NOMO-1 (cell line): ENCODE results near the gene KNOP1.

Source experiments
- DNase-seq, 2 experiments: peaks; one replicate each; lab custom pipeline; 2025; ENCODE audit not compliant: unreplicated experiment in 2 of 2; lab: John Stamatoyannopoulos, UW

KNOP1 gene

GRCh38 chr16:19708296-19709205 is 9.5 kb downstream of the KNOP1 start:
- DNase-seq, result no peak

GRCh38 chr16:19707569-19708295 is 10.3 kb downstream of the KNOP1 start:
- DNase-seq, result no peak

GRCh38 chr16:19706846-19707245 is 11.2 kb downstream of the KNOP1 start:
- DNase-seq, result no peak

- no peak for DNase-seq
Observed at GRCh38 chr16:19705843-19706242, 12.2 kb downstream of the KNOP1 start.

GRCh38 chr16:19705146-19705501 is 12.9 kb downstream of the KNOP1 start:
- DNase-seq, result no peak

- DNase-seq, result no peak
Observed at GRCh38 chr16:19704321-19705145, 13.5 kb downstream of the KNOP1 start.

- DNase-seq, result no peak
Observed at GRCh38 chr16:19703172-19703889, 14.7 kb downstream of the KNOP1 start.

- no peak for DNase-seq
Observed at GRCh38 chr16:19701091-19701490, 16.9 kb downstream of the KNOP1 start.

GRCh38 chr16:19700319-19700781 is 17.7 kb downstream of the KNOP1 start:
- DNase-seq, result no peak

- DNase-seq, result no peak
Observed at GRCh38 chr16:19699472-19699871, 18.6 kb downstream of the KNOP1 start.

GRCh38 chr16:19698480-19699465 is 19.3 kb downstream of the KNOP1 start:
- no peak for DNase-seq

GRCh38 chr16:19697756-19698318 is 20.2 kb downstream of the KNOP1 start:
- no peak for DNase-seq

GRCh38 chr16:19696961-19697360 is 21.1 kb downstream of the KNOP1 start:
- DNase-seq, result no peak

GRCh38 chr16:19696328-19696727 is 21.7 kb downstream of the KNOP1 start:
- DNase-seq, result no peak

- no peak for DNase-seq
Observed at GRCh38 chr16:19694989-19695388, 23.0 kb downstream of the KNOP1 start.

- DNase-seq, result no peak
Observed at GRCh38 chr16:19691161-19691711, 26.8 kb downstream of the KNOP1 start.

GRCh38 chr16:19690196-19690595 is 27.8 kb downstream of the KNOP1 start:
- DNase-seq, result no peak

- DNase-seq, result no peak
Observed at GRCh38 chr16:19689342-19689741, 28.7 kb downstream of the KNOP1 start.
